ENCODE data around the gene ZNF827. TPM values are rescaled to one million over a fixed set of nuclear protein-coding genes. Genes with fewer than 3 reads are reported as not detected.

ZNF827 gene
- total RNA-seq, 1 experiment from 2014 or later = 29.4 TPM

- Mint-ChIP-seq H3K9me3 (no peaks in the 10 kb centered on the region), H3K4me3 (no peak overlapping the region), H3K36me3 (ENCODE audit: insufficient read depth in 1 of 3, low read depth in 3 of 3) (peaks cover 37 to 74% (median 51%) of the 10 kb centered on the region in 3 experiments), H3K27ac (peak overlapping the region in 2 of 3 experiments; percentile 20 to 78; a peak in 3 of 7 replicates), H3K4me1 (peaks cover 32% of the 10 kb centered on the region in 2 experiments), H3K27me3 (ENCODE audit: low read depth) (no peaks in the 10 kb centered on the region)
- no peak overlapping the region for H2AK5ac ChIP-seq (ENCODE audit: insufficient read length, low read length)
- H3K9me3 ChIP-seq (ENCODE audit: control insufficient read depth, low read depth, low read length) = no peaks in the 10 kb centered on the region
- H4K5ac ChIP-seq (ENCODE audit: insufficient read length, low read depth, low read length) = no peak overlapping the region
- no peak overlapping the region for H3K18ac ChIP-seq (ENCODE audit: insufficient read length, low read depth, low read length)
- no peak overlapping the region for H3K4me2 ChIP-seq (ENCODE audit: insufficient read depth, insufficient read length, low read length)
- TF ChIP-seq, protein P1, sequence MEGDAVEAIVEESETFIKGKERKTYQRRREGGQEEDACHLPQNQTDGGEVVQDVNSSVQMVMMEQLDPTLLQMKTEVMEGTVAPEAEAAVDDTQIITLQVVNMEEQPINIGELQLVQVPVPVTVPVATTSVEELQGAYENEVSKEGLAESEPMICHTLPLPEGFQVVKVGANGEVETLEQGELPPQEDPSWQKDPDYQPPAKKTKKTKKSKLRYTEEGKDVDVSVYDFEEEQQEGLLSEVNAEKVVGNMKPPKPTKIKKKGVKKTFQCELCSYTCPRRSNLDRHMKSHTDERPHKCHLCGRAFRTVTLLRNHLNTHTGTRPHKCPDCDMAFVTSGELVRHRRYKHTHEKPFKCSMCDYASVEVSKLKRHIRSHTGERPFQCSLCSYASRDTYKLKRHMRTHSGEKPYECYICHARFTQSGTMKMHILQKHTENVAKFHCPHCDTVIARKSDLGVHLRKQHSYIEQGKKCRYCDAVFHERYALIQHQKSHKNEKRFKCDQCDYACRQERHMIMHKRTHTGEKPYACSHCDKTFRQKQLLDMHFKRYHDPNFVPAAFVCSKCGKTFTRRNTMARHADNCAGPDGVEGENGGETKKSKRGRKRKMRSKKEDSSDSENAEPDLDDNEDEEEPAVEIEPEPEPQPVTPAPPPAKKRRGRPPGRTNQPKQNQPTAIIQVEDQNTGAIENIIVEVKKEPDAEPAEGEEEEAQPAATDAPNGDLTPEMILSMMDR (conservative IDR thresholded peaks at IDR 0.05) = no peak
- no peaks in the 10 kb centered on the region for H3K27me3 ChIP-seq (ENCODE audit: insufficient read depth, low read length)
- no peak for DNase-seq
- no peaks in the 10 kb centered on the region for H3K23me2 ChIP-seq (ENCODE audit: insufficient read length, low read depth, low read length, poor library complexity, severe bottlenecking)
- no peak overlapping the region for H2AFZ ChIP-seq (ENCODE audit: low read length)
- H3K9ac ChIP-seq (ENCODE audit: extremely low read depth, insufficient read length, low read length) = no peak overlapping the region
- no CpG with 5 or more reads among the region's 5 CpGs for WGBS (ENCODE audit: extremely low coverage, insufficient read length, low lambda C conversion rate)
- no peak overlapping the region for H2BK120ac ChIP-seq (ENCODE audit: low read depth, low read length, poor library complexity, severe bottlenecking)
- no peak overlapping the region for H2BK12ac ChIP-seq (ENCODE audit: insufficient read length, low read depth, low read length)
- no peak overlapping the region for H4K91ac ChIP-seq (ENCODE audit: insufficient read length, low read depth, low read length)
- no peaks in the 10 kb centered on the region for H4K20me1 ChIP-seq (ENCODE audit: control insufficient read depth, insufficient read depth, insufficient read length)
- H3K79me1 ChIP-seq (ENCODE audit: insufficient read depth, low read depth, low read length, poor library complexity, severe bottlenecking) = no peaks in the 10 kb centered on the region
- H3K27ac ChIP-seq (ENCODE audit: insufficient read length, low read depth, low read length) = no peak overlapping the region
- H3K79me2 ChIP-seq (ENCODE audit: insufficient read depth, low read length) = no peaks in the 10 kb centered on the region
- no peak overlapping the region for H2BK15ac ChIP-seq (ENCODE audit: low read depth, low read length)
- peaks cover 8% of the 10 kb centered on the region; the same call in 1 of the 2 replicates for H3K4me1 ChIP-seq (ENCODE audit: insufficient read depth, low read length)
- no peak overlapping the region for H3K23ac ChIP-seq (ENCODE audit: insufficient read length, low read depth, low read length)
- H3K4ac ChIP-seq (ENCODE audit: low read depth, low read length) = no peak overlapping the region
- H3T11ph ChIP-seq (ENCODE audit: low read length) = no peak overlapping the region
- H4K8ac ChIP-seq (replicated peaks; ENCODE audit: insufficient read length, low read depth, low read length) = no peak overlapping the region
- H3K56ac ChIP-seq (ENCODE audit: insufficient read length, low read depth, low read length) = no peak overlapping the region
- H2BK20ac ChIP-seq (ENCODE audit: low read depth, low read length, poor library complexity, severe bottlenecking) = no peak overlapping the region
- H2BK5ac ChIP-seq (ENCODE audit: insufficient read length, low read length) = no peak overlapping the region
- H3K14ac ChIP-seq (ENCODE audit: insufficient read depth, low read length) = no peak overlapping the region
Observed at GRCh38 chr4:145819853-145820181, 118.8 kb downstream of the ZNF827 start.

All from H9 (cell line).